SK-N-SH treated with all-trans-retinoic acid at 6 μM for 48 hours (cell line): ENCODE measurements around the gene ARHGEF2.

Experiments used
- PATZ1 ChIP-seq: fragments of 250-450 bp; sonication (Bioruptor Pico); IDR thresholded peaks from 2 replicates; pipeline ENCODE4 v1.8.0; 2020; ENCODE audit warnings: mild to moderate bottlenecking, moderate library complexity, borderline replicate concordance
- ZFP3 ChIP-seq: fragments of 250-450 bp; sonication (Bioruptor Pico); IDR thresholded peaks from 2 replicates; pipeline ENCODE4 v1.5.0; 2020; ENCODE audit warnings: mild to moderate bottlenecking, moderate library complexity

- TF ChIP-seq PATZ1 (no peak), ZFP3 (CRISPR knock-in tag) (no peak)
These were observed 43.6 kb upstream of the ARHGEF2 start for GRCh38 chr1:156021954-156022353.
